WERI-Rb-1 (cell line): ENCODE results near the gene PDK4.

Source experiments
- DNase-seq: peaks from one replicate; pipeline ENCODE4 v3.0.0-alpha.2; 2020
- H3K27ac ChIP-seq: fragments of 250-450 bp; sonication (Bioruptor Pico); 2 replicates; pipeline ENCODE4 v1.5.1; 2020; ENCODE audit warnings: mild to moderate bottlenecking, moderate library complexity
- H3K27me3 ChIP-seq: fragments of 250-450 bp; sonication (Bioruptor Pico); 2 replicates; pipeline ENCODE4 v1.5.1; 2021; ENCODE audit warnings: mild to moderate bottlenecking, low read depth, moderate library complexity; ENCODE audit not compliant: insufficient read depth, severe bottlenecking
- H3K36me3 ChIP-seq: fragments of 250-450 bp; sonication (Bioruptor Pico); 2 replicates; pipeline ENCODE4 v1.5.1; 2020; ENCODE audit warnings: mild to moderate bottlenecking, moderate library complexity
- H3K4me3 ChIP-seq: 2 replicates; pipeline ENCODE4 v1.5.1; 2011; ENCODE audit warnings: low read depth, mild to moderate bottlenecking, control low read depth, low read length
- H3K9me3 ChIP-seq: fragments of 250-450 bp; sonication (Bioruptor Pico); 2 replicates; pipeline ENCODE4 v1.5.1; 2021; ENCODE audit warnings: mild to moderate bottlenecking, moderate library complexity; ENCODE audit not compliant: severe bottlenecking
- CTCF ChIP-seq: IDR thresholded peaks from 2 replicates; pipeline ENCODE4 v1.5.1; 2011; ENCODE audit warnings: low read depth, mild to moderate bottlenecking, control low read depth, inconsistent platforms, low read length

The PDK4 gene

GRCh38 chr7:95579318-95579717, 17.0 kb downstream of the PDK4 start:
- H3K36me3 ChIP-seq: no peaks in the 10 kb centered on the region
- no peak overlapping the region for H3K4me3 ChIP-seq
- H3K27ac ChIP-seq: no peak overlapping the region
- H3K27me3 ChIP-seq: no peaks in the 10 kb centered on the region
- no peak for DNase-seq
- no peaks in the 10 kb centered on the region for H3K9me3 ChIP-seq
- TF ChIP-seq CTCF: no peak

- peak overlapping the region; percentile 33; the same call in 1 of the 2 replicates for H3K27ac ChIP-seq
- DNase-seq: peak; percentile 77
- no peaks in the 10 kb centered on the region for H3K36me3 ChIP-seq
- no peaks in the 10 kb centered on the region for H3K9me3 ChIP-seq
- H3K27me3 ChIP-seq: no peaks in the 10 kb centered on the region
- TF ChIP-seq CTCF: no peak
- H3K4me3 ChIP-seq: no peak overlapping the region
These were observed 17.9 kb downstream of the PDK4 start for GRCh38 chr7:95578299-95578855.

GRCh38 chr7:95577137-95577536, 19.2 kb downstream of the PDK4 start:
- Histone ChIP-seq H3K4me3 (no peak overlapping the region), H3K9me3 (no peaks in the 10 kb centered on the region), H3K27me3 (no peaks in the 10 kb centered on the region), H3K36me3 (no peaks in the 10 kb centered on the region), H3K27ac (no peak overlapping the region)
- TF ChIP-seq CTCF: no peak
- DNase-seq: no peak

GRCh38 chr7:95569720-95570119, 26.6 kb downstream of the PDK4 start:
- no peak overlapping the region for H3K27ac ChIP-seq
- no peaks in the 10 kb centered on the region for H3K9me3 ChIP-seq
- no peaks in the 10 kb centered on the region for H3K27me3 ChIP-seq
- TF ChIP-seq CTCF: no peak
- DNase-seq: no peak
- H3K4me3 ChIP-seq: no peak overlapping the region
- no peaks in the 10 kb centered on the region for H3K36me3 ChIP-seq

GRCh38 chr7:95560674-95561073, 35.6 kb downstream of the PDK4 start:
- DNase-seq: no peak
- no peak overlapping the region for H3K4me3 ChIP-seq
- no peaks in the 10 kb centered on the region for H3K36me3 ChIP-seq
- no peaks in the 10 kb centered on the region for H3K27me3 ChIP-seq
- H3K27ac ChIP-seq: no peak overlapping the region
- no peak for TF ChIP-seq CTCF
- H3K9me3 ChIP-seq: no peaks in the 10 kb centered on the region

- Histone ChIP-seq H3K27me3 (no peaks in the 10 kb centered on the region), H3K4me3 (no peak overlapping the region), H3K27ac (no peak overlapping the region), H3K36me3 (no peaks in the 10 kb centered on the region), H3K9me3 (no peaks in the 10 kb centered on the region)
- no peak for TF ChIP-seq CTCF
- DNase-seq: no peak
These were observed 37.5 kb downstream of the PDK4 start for GRCh38 chr7:95558864-95559263.
